ENCODE measurements around the gene SLC8B1. TPM values are rescaled to one million over a fixed set of nuclear protein-coding genes. Genes with fewer than 3 reads are reported as not detected.

The SLC8B1 gene
- total and polyA plus RNA-seq, 2 of the 4 experiments (the other 2 are of a cell fraction), result 4.1 to 10.2 TPM

DNA sequence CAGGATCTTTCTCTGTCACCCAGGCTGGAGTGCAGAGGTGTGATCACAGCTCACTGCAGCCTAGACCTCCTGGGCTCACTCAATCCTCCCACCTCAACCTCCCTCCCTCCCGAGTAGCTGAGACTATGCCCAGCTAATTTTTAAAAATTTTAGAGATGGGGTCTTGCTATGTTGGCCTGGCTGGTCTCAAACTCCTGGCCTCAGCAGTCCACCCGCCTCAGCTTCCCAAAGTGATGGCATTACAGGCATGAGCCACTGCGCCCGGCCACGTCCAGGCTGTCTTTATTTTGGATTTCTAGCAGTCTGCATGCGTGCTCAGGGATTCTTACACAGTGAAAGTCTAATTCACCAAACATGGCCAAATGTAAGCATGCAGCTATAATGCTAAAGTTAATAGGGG lies 17.8 kb downstream of the SLC8B1 start:
- intact Hi-C loops (cut with micrococcal nuclease) (no loop called here), in situ Hi-C loops (cut with MboI; ENCODE audit: low sequenced_read_pairs) (loop anchor here (10.0 kb wide), 1 partner anchor 598 kb away; no protein-coding TSS in a partner anchor), dilution Hi-C loops (cut with HindIII; ENCODE audit: low sequenced_read_pairs, unreplicated experiment) (no loop called here)
- Histone ChIP-seq H2BK20ac (ENCODE audit: low read depth, low read length) (no peak overlapping the region), H2AK5ac (ENCODE audit: low read depth, low read length) (no peak overlapping the region), H3K27ac (ENCODE audit: insufficient read depth, low read length) (no peak overlapping the region), H3K4me3 (ENCODE audit: insufficient read depth, low read depth, low read length) (no peak overlapping the region), H4K5ac (ENCODE audit: low read depth, low read length) (no peak overlapping the region), H2BK15ac (ENCODE audit: low read depth, low read length) (no peak overlapping the region), H3K9me1 (ENCODE audit: insufficient read depth, low read length) (peaks cover 7% of the 10 kb centered on the region; the same call in 1 of the 2 replicates), H4K91ac (ENCODE audit: insufficient read depth, low read depth, low read length) (no peak overlapping the region), H2BK5ac (ENCODE audit: low read depth, low read length, poor library complexity, severe bottlenecking) (no peak overlapping the region), H3K27me3 (ENCODE audit: control insufficient read depth, insufficient read depth, low read length) (no peaks in the 10 kb centered on the region), H3K36me3 (ENCODE audit: control insufficient read depth, insufficient read depth, low read length) (peaks cover 10% of the 10 kb centered on the region), H4K20me1 (ENCODE audit: insufficient read depth, low read length) (no peaks in the 10 kb centered on the region), H3K79me1 (ENCODE audit: low read depth in 1 of 2, low read length in 2 of 2) (peaks cover 0 to 4% of the 10 kb centered on the region in 2 experiments; a peak in 1 of 4 replicates), H3K4me1 (ENCODE audit: control insufficient read depth, insufficient read depth, low read length) (peaks cover 4% of the 10 kb centered on the region), H3K4me2 (ENCODE audit: low read depth, low read length) (no peak overlapping the region), H3K23ac (ENCODE audit: low read depth, low read length) (no peak overlapping the region), H4K8ac (ENCODE audit: low read depth in 2 of 2, low read length in 2 of 2) (no peak overlapping the region), H2AK9ac (replicated peaks; ENCODE audit: low read depth, low read length, poor library complexity) (no peak overlapping the region), H3K18ac (ENCODE audit: low read depth, low read length) (no peak overlapping the region), H3K9ac (ENCODE audit: low read depth, low read length) (no peak overlapping the region), H3K14ac (replicated peaks; ENCODE audit: low read depth, low read length) (no peak overlapping the region), H2AFZ (replicated peaks; ENCODE audit: low read length, poor library complexity) (no peak overlapping the region), H3K56ac (ENCODE audit: extremely low read depth, insufficient read depth, low read length) (no peak overlapping the region), H2BK120ac (ENCODE audit: low read depth, low read length) (no peak overlapping the region), H3K4ac (ENCODE audit: low read depth, low read length) (no peak overlapping the region), H3K9me3 (ENCODE audit: control insufficient read depth, insufficient read depth, low read length) (peaks cover 2% of the 10 kb centered on the region; the same call in 1 of the 2 replicates)
- WGBS, 2 experiments (ENCODE audit: extremely low coverage in 2 of 2, insufficient read length in 1 of 2), result 97% methylated on average over 3 of the region's 6 CpGs; no CpG with 5 or more reads in 1 of the 2 experiments
- DNase-seq (no peak), ATAC-seq (ENCODE audit: low read depth) (no peak)
- ChIA-PET POLR2A (ENCODE audit: unreplicated experiment) (no interaction called here), CTCF (no interaction called here)
- TF ChIP-seq FOS (IDR thresholded peaks at IDR 0.05; ENCODE audit: low read depth, low read length) (no peak), RAD21 (IDR thresholded peaks at IDR 0.05; ENCODE audit: low read length) (no peak), NFE2L2 (IDR thresholded peaks at IDR 0.05; ENCODE audit: low read depth, low read length) (no peak), MAFK (IDR thresholded peaks at IDR 0.05; ENCODE audit: low read depth, low read length) (no peak), CHD1 (IDR thresholded peaks at IDR 0.05; ENCODE audit: low read depth, low read length) (no peak)
- no TSS peak for BruUV-seq (replicated peaks)

Measured in IMR-90 (cell line).